Activated effector memory CD4-positive, alpha-beta T cell treated with Interleukin-2 at 50 U/mL for 16 hours (primary cell): ENCODE results near the gene IFNL3.
"Not testable (repeated sequence)": the region's sequence is repeated elsewhere in the genome, so short reads cannot be mapped to it uniquely, and the experiment has no call there.

Experiments used
- DNase-seq: peaks from one replicate; pipeline ENCODE4 v3.0.0-alpha.2; 2020

Gene IFNL3

DNA sequence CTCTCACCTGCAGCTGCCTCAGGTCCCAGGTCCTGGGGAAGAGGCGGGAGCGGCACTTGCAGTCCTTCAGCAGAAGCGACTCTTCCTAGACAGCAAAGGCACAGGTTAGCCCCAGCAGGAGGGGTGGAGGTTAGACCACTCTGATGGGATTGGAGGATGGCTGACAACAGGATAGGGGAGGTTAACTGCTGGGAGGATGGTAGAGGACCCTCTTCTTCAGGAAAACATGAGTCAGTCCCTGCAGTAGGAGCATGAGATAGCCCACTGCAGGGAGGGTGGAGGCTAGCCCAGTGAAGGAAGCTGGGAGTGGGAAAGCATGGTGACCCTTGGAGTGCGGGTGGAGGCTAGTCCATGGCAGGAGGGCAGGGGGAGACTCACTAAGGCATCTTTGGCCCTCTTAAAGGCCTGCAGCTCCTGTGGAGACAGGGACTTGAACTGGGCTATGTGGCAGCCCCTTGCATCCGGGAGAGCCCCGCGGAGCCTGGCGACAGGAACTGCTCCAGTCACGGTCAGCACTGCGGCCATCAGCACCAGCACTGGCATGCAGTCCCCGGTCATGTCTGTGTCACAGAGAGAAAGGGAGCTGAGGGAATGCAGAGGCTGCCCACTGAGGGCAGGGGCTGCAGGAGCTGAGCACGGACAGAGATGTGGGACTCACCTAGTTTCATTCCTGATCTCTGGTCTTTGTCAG lies at the start of gene IFNL3:
Gene IFNL3 (minus strand): TSS at position 597 of the 691 bp plus-strand sequence. CDS start 39 bp downstream, at position 558.
- not testable (repeated sequence) for DNase-seq

DNA sequence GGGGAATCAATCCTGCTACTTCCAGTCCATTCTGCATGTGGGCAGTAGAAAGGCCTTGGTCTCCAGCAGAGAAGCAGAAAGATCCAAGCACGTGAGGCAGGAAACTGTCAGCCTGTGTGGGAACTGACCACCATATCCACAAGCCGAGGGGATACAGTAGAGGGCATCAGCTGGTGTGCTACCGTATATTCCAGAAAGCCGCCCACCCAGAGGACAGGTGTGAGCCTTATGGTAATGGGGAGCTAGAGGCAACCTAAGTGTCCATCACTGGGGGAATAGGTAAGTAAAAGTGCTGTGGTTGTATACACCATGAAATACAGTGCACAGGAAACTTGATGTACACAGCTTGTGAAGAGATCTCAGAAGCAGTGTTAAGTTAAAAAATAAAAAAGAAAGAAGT lies 48.6 kb upstream of the IFNL3 start:
- DNase-seq: no peak

DNA sequence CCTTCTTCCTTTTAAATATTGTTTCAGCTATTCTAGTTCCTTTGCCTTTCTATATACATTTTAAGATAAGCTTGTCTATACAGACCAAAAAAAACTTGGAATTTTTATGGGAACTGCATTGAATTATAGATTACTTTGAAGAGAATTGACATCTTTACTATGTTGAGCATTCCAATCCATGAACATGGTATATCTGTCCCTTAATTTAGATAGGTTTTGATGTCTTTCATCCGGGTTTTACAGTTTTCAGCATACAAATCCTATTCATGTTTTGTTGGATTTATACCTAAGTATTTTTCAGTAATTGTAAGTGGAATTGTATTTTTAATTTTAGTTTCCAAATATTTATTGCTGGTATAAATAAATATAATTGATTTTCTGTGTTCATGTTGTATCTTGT lies 39.2 kb upstream of the IFNL3 start:
- no peak for DNase-seq

DNA sequence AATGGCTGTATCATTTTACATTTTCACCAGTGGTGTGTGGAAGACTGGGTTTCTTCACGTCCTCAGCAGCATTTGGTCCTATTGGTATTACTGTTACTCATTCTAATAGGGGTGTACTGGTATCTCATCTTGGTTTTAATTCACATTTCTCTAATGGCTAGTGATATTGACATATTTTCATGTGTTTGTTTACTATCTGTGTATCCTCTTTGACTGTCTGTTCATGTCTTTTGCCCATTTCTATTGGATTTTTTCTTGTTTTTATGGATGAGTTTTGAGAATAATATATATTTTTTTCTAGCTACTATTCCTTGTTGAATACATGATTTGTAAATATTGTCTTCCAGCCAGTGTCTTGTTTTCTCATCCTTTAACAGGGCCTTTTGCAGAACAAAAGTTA lies 37.2 kb upstream of the IFNL3 start:
- no peak for DNase-seq

DNA sequence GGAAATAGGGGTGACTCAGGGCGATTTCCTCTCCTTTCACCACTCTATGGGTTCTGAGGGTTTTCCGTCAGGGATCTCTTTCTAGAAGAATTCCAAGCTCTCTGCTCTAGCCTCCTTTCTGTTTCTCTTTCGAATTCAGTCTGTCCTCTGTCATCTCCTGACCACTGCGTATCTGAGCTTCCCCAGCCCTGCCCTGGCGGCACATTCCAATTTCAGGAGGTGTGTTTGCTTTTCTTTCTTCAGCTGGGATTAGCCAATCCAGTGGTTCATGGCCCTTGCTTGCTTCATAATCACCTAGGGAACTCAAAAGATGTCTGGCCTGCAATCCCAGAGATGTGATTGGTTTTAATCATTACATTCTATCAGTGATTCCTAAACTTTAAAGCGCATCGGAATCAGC lies 32.8 kb upstream of the IFNL3 start:
- no peak for DNase-seq

DNA sequence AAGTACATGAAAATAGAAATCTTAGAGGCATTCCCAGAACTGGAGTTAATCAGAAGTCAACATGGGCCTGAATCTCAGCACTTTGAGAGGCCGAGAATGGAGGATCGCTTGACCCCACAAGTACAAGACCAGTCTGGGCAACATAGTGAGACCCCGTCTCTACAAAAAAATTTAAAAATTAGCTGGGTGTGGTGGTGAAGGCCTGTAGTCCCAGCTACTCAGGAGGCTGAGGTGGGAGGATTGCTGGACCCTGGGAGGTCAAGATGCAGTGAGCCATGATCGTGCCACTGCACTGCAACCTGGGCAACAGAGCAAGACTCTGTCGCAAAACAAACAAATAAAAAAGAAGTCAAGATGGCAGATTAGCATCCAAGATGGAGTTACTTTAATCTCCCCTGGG lies 31.9 kb upstream of the IFNL3 start:
- no peak for DNase-seq

DNA sequence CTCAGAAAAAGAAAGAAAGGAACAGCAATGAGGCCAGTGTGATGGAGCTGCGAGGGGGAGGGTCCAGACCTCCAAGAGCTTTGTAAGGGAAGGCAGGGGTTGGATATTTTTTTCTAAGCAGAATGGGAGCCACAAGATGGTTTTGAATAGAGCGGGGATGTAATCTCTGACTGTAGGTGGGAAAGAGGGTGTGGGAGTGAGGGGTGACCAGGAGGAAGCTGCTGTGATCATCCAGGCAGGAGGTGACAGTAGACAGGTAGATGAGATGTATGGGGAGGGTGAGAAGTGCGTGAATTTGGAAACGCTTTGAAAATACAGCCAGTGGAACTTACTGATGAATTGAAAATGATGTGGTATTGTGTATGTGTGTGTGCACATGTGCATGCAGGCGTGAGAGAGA lies 30.8 kb upstream of the IFNL3 start:
- no peak for DNase-seq

DNA sequence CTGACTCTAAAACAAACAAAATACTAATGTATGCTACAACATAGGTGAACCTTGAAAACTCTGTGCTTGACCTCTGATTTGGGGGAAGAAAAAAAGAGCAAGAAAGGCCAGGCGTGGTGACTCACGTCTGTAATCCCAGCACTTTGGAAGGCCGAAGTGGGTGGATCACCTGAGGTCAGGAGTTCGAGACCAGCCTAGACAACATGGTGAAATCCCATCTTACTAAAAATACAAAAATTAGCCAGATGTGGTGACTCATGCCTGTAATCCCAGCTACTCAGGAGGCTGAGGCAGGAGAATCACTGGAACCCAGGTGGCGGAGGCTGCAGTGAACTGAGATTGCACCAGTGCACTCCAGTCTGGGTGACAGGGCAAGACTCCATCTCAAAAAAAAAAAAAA lies 29.1 kb upstream of the IFNL3 start:
- not testable (repeated sequence) for DNase-seq

DNA sequence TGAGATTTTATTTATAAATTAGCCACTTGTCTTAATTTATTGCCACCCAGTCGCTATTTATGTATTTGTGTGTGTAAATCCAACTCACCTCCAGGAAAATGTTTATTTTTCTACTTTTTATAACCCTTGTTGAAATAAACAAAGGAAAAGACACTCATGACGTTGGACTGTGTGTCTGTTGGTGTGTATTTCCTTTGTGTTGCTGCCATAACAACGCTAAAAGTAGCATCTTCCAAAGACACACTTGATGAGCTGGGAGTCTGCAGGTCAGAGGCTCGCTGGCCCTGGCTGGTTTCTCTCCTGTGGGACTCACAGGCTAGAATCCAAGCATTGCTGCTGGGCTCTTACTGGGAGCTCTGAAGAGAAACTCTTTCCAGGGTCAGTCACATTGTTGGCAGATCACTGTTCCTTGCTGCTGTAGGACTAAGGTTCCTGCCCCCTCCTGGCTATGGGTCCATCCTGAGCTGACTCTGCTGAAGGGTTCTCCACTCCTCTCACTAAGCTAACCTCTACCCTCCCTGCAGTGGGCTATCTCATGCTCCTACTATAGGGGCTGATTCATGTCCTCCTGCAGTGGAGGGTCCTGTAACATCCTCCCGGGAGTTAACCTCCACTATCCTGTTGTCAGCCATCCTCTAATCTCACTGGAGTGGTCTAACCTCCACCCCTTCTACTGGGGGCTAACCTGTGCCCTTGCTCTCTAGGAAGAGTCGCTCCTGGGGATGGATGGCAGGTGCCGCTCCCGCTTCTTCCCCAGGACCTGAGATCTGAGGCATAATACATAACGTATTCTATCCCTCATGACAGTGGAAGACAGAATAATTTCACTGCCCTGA lies 25.4 kb upstream of the IFNL3 start:
- no peak for DNase-seq

DNA sequence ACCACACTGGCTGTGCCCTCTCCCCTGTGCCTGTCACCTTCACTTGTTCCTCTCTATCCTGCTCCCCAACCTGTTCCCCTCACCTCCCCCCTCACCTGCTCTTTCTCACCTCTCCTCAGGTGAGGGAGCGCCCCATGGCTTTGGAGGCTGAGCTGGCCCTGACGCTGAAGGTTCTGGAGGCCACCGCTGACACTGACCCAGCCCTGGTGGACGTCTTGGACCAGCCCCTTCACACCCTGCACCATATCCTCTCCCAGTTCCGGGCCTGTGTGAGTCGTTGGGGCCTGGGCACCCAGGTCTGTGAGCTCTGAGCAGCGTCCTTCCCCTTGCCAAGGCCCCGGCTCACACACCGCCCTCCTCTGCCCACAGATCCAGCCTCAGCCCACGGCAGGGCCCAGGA lies 24.6 kb upstream of the IFNL3 start:
- not testable (repeated sequence) for DNase-seq

DNA sequence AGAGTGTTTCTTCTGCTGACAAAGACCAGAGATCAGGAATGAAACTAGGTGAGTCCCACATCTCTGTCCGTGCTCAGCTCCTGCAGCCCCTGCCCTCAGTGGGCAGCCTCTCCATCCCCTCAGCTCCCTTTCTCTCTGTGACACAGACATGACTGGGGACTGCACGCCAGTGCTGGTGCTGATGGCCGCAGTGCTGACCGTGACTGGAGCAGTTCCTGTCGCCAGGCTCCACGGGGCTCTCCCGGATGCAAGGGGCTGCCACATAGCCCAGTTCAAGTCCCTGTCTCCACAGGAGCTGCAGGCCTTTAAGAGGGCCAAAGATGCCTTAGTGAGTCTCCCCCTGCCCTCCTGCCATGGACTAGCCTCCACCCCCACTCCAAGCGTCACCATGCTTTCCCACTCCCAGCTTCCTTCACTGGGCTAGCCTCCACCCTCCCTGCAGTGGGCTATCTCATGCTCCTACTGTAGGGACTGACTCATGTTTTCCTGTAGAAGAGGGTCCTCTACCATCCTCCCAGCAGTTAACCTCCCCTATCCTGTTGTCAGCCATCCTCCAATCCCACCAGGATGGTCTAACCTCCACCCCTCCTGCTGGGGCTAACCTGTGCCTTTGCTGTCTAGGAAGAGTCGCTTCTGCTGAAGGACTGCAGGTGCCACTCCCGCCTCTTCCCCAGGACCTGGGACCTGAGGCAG lies 23.9 kb upstream of the IFNL3 start:
- not testable (repeated sequence) for DNase-seq

DNA sequence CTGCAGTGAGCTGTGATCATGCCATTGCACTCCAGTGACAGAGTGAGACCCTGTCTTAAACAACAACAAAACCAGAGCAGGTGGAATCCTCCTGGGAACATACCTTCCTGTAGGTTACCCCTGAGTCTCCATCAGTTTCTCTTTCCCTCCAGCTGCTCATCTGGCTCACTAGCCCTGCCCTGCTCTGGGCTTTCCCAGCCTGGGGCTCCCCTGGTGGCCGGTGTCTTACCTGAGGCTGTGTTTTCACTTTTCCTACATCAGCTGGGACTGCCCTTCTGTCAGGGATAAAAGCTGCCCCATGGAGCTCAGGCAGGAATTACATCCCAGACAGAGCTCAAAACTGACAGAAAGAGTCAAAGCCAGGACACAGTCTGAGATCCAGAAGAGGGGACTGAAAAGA lies 23.3 kb upstream of the IFNL3 start, which contains the start of gene IFNL2:
Gene IFNL2 (plus strand): TSS at position 312 of the 400 bp plus-strand sequence. CDS start 173 bp downstream, outside the sequence.
- DNase-seq: not testable (repeated sequence)

DNA sequence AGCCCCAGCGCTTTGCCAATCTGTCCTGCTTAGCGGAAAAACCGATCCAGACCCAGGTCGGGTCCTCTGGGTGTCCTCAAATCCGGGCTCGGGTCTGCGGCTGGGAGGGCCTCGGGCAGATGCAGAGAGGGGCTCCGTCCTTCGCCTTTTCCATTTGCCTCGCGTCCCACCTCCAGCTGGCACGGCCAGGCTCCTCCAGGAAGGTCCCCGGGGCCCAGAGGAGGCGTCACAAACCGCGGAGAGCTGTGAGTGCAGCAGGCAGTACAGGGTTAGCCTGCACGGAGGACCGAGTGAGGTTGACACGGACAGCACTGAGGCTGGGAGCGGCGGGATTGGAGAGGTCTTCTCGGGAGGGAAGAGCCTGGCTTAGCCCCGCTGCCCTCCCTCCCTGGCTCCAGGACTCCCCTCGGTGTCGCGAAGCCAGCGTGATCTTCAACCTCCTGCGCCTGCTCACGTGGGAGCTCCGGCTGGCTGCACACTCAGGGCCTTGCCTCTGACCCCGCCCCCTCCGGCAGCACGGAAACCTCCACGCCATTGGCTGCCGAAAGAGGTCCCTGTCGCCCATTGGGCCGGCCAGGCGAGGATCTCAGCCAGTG lies 20.6 kb upstream of the IFNL3 start:
- DNase-seq: no peak

DNA sequence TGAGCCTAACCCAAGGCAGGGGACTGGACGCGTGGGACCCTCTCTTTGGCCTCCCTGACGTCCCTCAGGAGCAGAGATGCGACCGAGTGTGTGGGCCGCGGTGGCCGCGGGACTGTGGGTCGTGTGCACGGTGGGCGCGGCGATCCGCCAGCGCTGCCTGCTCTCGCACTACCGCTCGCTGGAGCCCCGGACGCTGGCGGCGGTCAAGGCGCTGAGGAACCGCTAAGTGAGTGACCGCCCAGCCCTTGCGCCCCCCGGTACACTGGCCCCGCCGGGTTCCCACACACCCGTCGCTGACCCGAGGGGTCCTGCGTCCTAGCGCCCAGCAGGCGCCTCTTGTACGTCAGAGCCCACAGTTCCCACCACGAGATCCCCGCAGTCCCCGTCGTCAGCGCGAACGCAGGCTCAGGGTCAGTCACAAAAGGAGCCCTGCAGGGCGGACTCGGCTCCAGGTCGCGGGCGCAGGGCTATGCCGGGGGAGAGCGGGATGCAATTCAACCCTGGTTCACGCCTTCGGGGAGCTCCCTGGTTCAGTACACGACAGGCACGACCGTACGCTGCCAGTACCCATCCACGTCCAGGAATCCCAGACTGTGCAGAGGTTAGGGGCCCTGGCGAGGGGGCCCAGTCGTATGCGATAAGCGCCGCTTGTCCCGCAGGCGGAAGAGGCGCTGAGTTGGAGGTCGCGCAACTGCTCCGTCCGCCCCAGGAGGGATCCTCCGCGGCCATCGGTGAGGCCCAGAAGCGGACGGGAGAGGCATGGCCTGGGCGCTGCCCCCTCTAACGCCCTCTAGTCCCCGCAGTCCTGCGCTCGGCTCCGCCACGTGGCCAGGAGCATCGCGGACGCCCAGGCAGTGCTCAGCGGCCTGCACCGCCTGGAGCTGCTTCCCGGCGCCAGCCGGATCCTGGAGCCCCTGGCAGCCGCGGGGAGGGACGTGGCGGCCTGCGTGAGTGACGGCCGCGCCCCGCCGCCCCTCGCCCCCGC lies 19.8 kb upstream of the IFNL3 start:
- no peak for DNase-seq

DNA sequence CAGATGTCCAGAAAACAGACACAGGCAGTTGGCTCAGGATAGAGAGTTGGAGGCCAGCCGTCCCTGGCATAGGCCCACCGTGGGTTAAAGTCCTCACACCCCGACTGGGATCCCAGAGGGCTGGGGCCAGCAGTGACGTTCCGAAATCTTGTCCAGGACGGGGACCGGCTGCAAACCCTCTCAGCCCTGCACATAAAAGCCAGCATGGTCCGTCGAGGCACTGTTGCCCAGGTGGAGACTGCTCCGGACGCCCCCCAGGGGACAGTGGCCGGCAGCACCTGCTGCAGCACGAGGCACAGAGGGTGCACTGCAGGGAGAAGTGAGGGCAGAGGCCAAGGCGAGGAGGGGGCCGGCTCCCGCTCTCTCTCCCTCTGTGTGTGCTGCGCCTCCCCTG lies 19.1 kb upstream of the IFNL3 start:
- DNase-seq: no peak

DNA sequence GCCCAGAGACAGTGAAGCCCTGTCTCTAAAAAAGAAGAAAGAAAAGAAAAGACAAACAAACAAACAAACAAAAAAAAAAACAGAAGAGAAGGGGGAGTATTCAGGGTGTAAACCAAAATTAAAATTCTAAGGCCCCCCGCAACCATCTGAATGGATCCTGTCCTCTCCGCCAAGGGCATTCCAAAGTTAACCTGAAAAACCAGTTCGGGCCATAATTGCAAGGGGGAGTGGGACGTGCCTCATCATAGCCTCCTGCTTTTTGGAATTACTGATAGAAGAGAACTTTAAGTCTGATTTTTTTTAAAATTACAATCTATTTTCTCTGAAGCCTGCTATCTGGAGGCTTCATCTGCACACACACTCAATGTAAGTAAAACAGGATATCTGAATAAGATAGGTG lies 17.7 kb upstream of the IFNL3 start:
- DNase-seq: no peak

DNA sequence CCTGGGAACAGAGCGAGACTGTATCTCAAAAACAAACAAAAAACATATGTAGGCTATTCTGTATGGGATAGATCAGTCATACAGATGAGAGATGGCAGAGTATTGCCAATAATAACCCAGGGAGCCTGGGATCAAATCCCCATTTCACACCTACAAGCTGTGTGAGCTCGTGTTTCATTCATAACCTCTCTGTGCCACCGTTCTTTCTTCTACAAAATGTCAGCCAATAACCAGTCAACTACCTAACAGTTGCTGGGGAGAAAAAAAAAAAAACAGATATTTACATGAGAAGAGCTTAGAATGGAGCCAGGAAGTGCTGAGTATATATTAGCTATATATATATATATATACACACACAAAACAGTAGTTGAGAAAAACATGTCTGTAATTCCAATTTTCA lies 16.9 kb upstream of the IFNL3 start:
- no peak for DNase-seq

DNA sequence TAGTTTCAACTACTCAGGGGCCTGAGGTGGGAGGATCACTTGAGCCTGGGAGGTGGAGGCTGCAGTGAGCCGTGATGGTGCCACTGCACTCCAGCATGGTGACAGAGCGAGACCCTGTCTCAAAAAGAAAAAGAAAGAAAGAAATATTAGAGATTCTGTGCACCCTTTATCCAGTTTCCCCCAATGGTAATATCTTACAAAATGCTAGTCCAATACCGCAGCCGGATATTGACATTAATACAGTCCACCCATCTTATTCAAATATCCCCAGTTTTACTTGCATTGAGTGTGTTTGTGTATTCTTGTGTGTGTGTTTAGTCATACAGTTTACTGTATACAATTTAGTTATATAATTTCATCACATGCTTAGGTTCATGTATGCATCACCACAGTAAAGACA lies 12.4 kb upstream of the IFNL3 start:
- DNase-seq: no peak

DNA sequence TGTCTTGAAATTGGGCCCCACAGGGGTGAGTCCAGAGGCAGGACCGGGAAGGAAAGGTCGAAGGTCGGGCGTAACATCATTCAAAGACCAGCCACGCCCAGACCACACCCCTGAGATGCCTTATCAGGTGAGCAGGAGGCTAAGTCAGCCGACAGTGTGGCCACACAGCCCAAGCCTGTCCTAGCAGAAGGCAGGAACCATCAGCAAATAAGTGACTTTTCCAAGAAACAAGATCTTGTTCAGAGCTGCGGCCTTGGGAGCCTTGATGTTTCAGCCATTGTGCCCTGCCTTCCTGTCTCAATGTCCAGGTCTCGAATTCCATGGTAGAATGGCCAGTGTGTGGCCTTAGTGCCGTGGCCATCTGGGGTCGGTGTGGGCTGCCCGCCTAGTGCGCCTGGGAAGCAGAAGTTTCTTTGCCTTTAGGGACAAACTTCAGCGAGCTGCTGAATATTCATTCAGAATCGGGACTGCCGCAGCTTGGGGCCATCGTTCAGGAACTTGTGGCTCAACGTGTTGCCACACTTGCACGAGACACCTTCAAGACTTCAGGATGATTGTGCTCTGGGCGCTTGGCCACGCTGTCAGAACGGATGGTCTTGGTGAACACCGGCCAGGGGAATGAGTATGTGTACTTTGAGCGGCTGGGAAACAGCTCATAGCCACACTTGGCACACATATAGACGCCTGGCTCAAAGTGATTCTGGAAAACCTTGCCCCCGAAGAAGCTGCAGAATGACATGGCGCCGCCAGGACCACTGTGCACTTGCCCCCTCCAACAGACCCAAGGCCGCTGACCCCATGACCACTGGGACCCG lies 9.9 kb upstream of the IFNL3 start:
- no peak for DNase-seq

DNA sequence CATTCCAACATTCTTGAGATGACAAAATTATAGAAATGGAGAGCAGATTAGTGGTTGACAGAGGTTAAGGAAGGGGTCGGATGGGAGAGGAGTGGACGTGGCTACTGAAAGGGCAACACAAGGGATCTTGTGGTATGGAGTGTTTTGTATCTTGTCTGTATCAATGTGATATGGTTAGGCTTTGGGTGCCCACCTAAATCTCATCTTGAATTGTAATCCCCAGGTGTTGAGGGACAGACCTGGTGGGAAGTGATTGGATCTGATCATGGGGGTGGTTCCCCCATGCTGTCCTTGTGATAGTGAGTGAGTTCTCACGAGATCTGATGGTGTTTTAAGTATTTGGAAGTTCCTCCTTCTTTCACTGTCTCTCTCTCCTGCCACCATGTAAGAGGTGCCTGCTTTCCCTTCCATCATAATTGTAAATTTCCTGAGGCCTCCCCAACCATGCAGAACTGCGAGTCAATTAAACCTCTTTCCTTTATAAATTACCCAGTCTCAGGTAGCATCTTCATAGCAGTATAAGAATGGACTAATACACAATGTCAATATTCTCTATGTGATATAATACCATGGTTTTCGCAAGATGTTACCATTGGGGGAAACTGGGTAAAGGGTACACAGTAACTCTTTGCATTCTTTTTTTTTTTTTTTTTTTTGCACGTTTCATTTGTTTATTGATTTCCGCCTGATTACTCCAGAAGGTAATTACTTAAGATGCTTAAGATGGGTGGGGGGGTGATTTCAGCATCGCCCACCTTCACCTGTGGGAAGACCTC lies 8.8 kb upstream of the IFNL3 start:
- no peak for DNase-seq
